Measurements from ENCODE around the gene ABCB11.
"Not testable (repeated sequence)": the region's sequence is repeated elsewhere in the genome, so short reads cannot be mapped to it uniquely, and the experiment has no call there.

ABCB11 gene

GRCh38 chr2:169042856-169043255 is 11.7 kb upstream of the ABCB11 start:
- no peak for DNase-seq (ENCODE audit: low read depth)

- no peak for DNase-seq (ENCODE audit: low read depth)
These were observed 10.5 kb upstream of the ABCB11 start for GRCh38 chr2:169041594-169041993.

- DNase-seq (ENCODE audit: low read depth), result no peak
These were observed 8.6 kb upstream of the ABCB11 start for GRCh38 chr2:169039702-169040101.

GRCh38 chr2:169038338-169038757 is 7.2 kb upstream of the ABCB11 start:
- DNase-seq (ENCODE audit: low read depth), result no peak

- no peak for DNase-seq (ENCODE audit: low read depth)
These were observed 5.8 kb upstream of the ABCB11 start for GRCh38 chr2:169036736-169037440.

- no peak for DNase-seq (ENCODE audit: low read depth)
These were observed 4.8 kb upstream of the ABCB11 start for GRCh38 chr2:169035887-169036286.

GRCh38 chr2:169034984-169035544 is 3.9 kb upstream of the ABCB11 start:
- DNase-seq (ENCODE audit: low read depth), result no peak

GRCh38 chr2:169034256-169034655 is 3.1 kb upstream of the ABCB11 start:
- no peak for DNase-seq (ENCODE audit: low read depth)

GRCh38 chr2:169029341-169029740 is 1.8 kb downstream of the ABCB11 start:
- no peak for DNase-seq (ENCODE audit: low read depth)

- no peak for DNase-seq (ENCODE audit: low read depth)
These were observed 3.9 kb downstream of the ABCB11 start for GRCh38 chr2:169027234-169027633.

- no peak for DNase-seq (ENCODE audit: low read depth)
These were observed 5.1 kb downstream of the ABCB11 start for GRCh38 chr2:169026056-169026455.

- DNase-seq (ENCODE audit: low read depth), result no peak
These were observed 8.0 kb downstream of the ABCB11 start for GRCh38 chr2:169023161-169023560.

- DNase-seq (ENCODE audit: low read depth), result no peak
These were observed 12.7 kb downstream of the ABCB11 start for GRCh38 chr2:169018390-169018789.

- no peak for DNase-seq (ENCODE audit: low read depth)
These were observed 15.2 kb downstream of the ABCB11 start for GRCh38 chr2:169015943-169016342.

- DNase-seq (ENCODE audit: low read depth), result no peak
These were observed 16.3 kb downstream of the ABCB11 start for GRCh38 chr2:169014780-169015179.

- DNase-seq (ENCODE audit: low read depth), result no peak
These were observed 17.5 kb downstream of the ABCB11 start for GRCh38 chr2:169013628-169014026.

GRCh38 chr2:169012812-169013627 is 18.1 kb downstream of the ABCB11 start:
- no peak for DNase-seq (ENCODE audit: low read depth)

- DNase-seq (ENCODE audit: low read depth), result not testable (repeated sequence)
These were observed 18.8 kb downstream of the ABCB11 start for GRCh38 chr2:169012191-169012792.

GRCh38 chr2:169011698-169012097 is 19.4 kb downstream of the ABCB11 start:
- no peak for DNase-seq (ENCODE audit: low read depth)

GRCh38 chr2:169010633-169011460 is 20.3 kb downstream of the ABCB11 start:
- DNase-seq (ENCODE audit: low read depth), result no peak

GRCh38 chr2:169009865-169010579 is 21.1 kb downstream of the ABCB11 start:
- DNase-seq (ENCODE audit: low read depth), result no peak

All from stimulated activated CD8-positive, alpha-beta memory T cell treated with anti-CD3 and anti-CD28 coated beads, Interleukin-12 subunit alpha, Interleukin-12 subunit beta, amount 100 ng/mL, for 4 hours (primary cell).